CD4-positive, alpha-beta T cell treated with Interleukin-6 at 100 ng/mL for 8 hours (primary cell): Measurements from ENCODE around the gene ESRRB.

Source experiments
- DNase-seq: peaks from one replicate; pipeline ENCODE4 v3.0.0-alpha.2; 2020; ENCODE audit warnings: mixed read lengths, low spot score

The ESRRB gene

DNA sequence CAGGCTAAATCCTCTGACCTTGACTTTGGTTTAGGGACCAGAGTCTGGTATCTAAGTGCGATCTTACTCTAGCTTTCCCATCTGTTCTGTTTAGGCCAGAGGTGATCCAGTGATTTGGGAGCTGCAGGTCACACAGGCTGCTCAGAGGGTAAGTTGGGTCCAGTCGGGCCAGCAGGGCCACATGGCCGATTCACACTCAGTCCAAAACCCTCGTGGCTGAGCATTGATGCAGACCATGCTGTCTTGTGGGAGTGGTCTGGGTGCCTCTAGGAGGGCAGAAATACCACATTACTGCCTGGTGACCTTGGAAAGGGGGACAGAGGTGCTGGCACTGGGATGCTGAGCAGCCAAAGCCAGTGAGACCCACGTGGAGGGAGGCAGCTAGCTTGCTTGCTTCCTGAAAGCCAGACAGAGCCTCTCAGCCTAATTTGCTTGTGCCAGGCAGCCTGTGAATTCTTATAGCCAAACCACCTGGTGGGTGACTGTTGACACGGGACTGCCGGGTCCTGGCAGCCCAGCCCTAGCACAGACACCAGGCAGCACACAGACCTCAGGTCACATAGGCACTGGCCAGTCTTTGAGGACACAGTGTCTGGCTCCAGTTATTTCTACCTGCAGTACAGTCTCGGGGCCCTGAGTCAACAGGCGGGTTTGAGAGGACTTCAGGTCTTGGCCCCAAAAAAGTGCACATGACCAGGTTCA lies 31.7 kb downstream of the ESRRB start:
- no peak for DNase-seq

DNA sequence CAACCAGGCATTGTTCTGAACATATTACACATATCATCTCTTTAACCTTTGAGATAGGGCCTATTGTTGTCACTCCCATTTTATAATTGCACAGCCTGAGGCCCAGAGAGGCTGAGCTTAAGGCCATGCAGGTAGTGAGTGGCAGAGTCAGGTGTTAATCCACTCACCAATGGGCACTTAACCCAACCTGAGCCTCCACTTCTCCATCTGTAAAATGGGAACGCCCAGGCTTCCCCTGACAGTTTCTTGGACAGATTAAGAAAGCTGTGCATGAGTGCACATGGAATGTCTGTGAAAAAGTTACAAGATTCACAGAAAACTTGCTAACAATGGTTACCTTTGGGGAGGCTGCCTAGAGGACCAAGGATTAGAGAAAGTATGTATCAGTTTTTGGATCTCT lies 32.9 kb downstream of the ESRRB start:
- no peak for DNase-seq

DNA sequence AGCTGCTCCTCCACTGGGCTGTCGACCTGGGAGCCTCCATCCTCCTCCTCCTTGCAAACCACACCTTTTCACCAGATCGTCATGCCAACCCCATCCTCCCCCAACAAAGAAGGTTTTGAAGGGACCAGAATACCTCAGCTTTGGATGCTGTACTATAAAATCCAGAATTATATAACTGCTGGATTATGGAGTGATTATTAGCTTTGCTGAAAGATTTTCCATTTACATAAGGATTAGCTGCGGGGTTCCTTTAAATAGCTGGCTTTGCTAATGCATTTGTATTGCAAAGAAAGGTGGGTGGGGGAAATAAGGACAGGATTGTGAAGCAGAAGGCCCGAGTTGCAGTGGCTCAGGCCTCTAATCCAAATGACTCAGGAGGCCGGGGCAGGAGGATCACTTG lies 36.6 kb downstream of the ESRRB start:
- DNase-seq, result no peak

DNA sequence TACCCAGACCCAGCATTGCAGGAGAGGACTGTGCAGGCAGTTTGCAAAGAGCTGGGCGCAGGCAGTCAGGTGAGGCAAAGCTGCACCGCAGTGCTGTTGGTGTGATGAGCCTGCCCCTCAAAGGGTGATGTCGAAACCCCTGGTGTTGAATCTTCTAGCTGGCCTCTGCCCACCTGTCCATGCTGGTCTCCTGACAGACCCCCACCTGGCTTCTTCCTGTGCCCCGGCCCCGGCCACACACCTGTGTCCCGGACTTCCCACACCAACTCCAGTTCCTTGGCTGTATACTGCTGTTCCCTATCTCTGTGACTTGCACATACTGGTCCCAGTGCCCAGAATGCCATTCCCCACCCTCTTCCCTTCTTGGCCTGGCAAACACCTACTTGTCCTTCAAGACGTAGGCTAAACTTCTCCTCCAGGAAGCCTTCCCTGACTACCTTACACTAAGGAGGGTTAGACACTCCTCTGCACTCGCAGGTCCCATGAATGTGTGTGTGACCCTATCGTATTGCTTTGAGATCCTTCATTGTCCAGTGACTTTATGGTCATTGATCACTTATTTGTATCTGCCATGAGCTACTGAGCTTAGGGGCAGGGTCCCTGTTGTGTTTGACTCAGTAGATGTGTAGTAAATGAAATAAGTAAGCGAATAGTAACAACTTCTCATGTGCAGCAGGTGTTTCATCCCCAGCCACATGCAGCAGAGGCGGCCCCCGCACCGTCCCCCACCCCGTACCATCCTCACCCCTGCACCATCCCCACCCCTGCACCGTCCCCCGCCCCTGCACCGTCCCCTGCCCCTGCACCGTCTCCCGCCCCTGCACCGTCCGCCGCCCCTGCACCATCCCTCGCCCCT lies 37.4 kb downstream of the ESRRB start:
- no peak for DNase-seq

DNA sequence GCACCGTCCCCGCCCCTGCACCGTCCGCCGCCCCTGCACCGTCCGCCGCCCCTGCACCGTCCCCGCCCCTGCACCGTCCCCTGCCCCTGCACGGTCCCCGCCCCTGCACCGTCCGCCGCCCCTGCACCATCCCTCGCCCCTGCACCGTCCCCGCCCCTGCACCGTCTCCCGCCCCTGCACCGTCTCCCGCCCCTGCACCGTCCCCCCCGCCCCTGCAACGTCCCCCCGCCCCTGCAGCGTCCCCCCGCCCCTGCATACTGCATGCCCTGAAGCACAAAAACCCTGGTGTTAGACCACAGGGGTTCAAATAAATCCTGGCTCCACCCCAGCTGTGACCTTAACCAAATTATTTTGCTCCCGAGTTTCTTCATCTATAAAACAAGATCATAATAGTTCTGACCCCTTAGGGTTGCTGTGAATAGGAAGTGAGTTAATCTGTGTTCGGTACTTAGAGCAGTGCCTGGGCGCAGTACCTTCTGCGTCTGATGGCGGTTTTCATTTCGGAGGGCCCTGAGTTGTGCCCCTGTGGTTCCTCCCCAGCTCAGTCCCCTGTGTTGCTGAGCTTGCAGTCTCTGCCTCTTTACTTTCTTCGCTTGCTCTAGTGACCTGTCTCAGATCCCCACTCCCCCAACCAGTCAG lies 38.1 kb downstream of the ESRRB start:
- DNase-seq, result no peak

DNA sequence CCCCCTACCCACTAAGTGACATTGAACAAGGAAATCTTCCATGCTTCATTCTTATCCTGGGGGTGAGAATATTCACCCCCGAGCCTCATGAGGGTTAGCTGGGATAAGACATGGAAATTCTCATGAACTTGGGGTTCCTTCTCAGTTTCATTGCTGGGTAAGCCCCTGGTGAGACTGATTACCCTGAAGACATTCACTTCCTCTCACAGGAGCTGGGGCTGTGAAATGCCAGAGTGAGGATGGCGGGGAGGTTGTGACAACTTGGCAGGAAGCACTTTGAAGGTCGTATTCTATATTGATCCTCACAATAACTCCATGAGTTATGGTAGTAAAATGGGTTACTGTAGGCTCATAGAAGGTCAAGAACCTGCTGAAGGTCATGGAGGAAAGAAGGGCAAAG lies 43.5 kb downstream of the ESRRB start:
- no peak for DNase-seq

DNA sequence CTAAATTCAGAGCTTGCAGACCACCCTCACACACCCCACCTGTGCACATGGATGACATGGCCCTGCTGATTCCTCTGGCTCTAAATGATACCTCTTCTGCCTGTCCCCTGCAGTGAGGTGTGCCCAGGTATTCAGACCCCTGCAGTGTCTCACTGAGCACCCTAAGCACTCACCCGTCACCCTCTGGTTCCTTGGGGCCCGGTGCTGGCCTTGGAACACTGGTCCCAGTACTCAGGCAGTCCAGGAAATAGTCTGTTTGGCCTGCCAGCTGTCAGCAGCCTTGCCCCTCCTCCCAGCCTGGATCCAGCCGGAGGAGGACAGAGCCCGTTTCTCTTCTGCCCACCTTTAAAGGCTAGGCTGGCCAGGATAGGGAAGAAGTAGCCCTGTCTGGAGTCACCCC lies 44.9 kb downstream of the ESRRB start:
- DNase-seq, result no peak

DNA sequence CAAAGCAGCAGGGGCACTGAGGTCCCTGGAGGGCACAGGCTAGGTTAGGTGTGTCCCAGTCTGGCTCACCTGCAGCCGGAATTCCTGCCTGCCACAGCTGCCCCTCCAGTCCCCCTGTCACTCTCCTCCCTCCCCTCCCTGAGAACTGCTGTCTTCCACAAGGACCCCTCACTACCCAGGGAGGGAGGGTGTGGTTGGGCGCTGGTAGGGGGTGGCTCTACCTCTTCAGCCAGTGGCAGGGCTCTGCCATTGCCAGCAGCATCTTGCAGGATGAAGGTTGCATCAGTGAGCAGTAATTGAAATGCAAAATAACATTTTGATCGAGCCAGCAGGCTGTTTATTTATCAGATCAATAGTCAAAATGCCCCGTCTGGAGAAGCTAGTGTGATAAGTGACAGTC lies 45.7 kb downstream of the ESRRB start:
- DNase-seq, result no peak

DNA sequence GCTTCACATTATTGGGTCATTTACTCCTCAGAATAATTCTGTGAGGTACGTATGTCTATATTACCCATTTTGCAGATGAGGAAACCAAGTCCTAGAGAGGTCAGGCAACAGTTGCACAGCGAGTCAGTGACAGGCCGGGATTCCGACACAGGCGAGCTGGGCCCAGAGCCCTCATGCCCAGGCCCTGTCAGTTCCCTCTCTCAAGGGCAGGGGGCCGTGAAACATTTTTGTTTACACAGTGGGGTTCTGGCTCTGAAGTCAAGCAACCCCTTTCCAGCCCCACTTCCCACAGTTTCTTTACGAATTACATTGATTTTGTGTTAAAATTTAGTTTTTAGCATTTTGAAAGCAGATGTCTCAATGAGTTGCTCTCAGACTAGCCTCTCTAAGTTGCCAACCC lies 46.7 kb downstream of the ESRRB start:
- no peak for DNase-seq

DNA sequence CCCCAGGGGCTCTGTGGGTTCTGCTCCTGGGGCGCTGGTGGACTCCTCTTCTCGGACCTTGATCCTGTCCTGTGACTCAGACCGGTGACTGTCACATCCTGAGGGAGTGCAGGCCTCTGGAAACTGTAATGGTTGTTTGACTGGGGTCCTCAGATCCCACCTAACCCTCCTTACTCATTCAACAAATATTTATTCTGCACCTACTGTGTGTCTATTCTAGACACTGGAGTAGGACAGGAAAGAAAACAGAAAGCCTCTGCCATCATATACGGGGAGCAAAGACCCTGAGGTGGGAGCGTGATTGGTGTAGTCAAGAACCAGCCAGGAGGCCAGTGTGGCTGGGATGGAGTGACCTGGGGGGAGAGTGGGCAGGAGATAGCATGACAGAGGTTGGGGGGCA lies 47.6 kb downstream of the ESRRB start:
- DNase-seq, result no peak

DNA sequence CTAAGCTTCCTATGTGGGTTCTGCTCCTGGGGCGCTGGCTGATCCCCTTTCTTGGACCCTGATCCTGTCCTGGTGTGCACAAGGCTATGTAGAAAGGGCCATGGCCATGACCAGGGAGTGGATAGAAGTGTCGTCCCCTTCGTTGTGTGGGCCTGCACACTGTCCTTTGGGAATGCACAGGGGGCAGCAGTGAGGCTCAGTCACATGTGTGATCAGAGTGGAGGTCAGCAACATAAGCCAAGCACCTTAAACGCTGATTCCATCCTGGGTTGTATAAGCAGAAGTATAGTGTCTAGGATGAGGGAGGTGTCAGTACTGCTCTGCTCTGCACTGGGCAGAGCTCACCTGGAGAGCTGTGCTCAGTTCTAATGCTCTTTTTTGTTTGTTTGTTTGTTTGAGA lies 48.4 kb downstream of the ESRRB start:
- DNase-seq, result no peak

DNA sequence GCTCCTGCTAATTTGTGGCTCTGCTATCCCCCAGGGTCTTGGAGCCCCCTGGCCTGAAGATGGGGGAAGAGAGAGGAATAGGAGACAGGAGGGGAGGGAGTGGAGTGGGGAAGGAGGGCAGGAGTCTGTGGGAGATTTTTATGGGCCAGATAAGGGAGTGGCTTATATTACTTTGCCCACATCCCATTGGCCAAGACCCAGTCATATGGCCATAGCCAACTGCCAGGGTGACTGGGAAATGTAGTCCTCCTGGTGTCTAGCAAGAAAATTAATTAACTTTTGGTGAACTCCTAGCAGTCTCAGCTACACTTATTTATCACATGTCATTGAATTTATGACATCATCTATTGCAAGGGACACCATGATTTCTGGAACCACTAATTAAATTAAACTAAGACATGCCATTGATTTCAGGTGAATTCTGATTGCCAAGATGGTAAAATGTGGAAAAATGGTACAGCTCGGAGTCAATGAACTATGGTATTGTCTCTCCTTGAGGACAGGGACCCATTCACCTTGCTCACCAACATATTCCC lies 50.3 kb downstream of the ESRRB start:
- DNase-seq, result no peak

DNA sequence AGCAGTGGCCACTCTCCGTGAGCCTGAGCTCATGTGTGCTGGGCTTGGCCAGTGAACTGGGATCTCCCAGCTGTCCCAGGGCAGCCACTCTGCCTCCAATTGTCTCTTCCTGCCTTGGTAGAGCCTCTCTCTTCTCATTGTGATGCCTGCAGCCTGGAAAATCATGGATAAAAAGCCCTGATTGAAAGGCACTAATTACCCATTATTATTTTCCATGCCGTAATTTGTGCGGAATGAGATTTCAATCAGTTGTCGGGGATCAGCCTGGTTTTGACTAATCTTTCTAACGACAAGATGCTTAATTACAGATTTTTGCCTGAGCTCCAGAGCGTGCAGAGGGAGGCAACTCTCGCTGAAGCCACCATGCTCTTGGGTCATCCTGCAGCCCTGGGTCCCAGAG lies 52.7 kb downstream of the ESRRB start:
- DNase-seq, result no peak

DNA sequence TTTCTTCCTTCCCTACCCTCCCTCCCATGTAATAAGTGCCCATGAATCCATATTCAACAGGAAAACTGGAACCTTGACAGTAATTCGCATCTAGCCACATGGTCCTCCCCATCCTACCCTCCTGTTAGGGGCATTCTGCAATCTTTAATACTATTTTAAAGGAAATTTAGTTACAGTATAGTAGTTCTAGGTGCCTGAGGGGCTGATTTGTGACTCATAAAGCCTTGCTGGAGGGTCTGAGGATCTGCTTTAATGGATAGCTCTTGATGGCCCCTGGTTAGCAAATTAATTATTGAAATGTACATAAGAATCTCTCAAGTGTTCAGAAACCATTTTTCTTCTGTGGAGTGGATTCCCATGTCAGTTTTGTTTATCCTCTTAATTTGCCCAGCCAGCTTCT lies 54.1 kb downstream of the ESRRB start:
- DNase-seq, result no peak

DNA sequence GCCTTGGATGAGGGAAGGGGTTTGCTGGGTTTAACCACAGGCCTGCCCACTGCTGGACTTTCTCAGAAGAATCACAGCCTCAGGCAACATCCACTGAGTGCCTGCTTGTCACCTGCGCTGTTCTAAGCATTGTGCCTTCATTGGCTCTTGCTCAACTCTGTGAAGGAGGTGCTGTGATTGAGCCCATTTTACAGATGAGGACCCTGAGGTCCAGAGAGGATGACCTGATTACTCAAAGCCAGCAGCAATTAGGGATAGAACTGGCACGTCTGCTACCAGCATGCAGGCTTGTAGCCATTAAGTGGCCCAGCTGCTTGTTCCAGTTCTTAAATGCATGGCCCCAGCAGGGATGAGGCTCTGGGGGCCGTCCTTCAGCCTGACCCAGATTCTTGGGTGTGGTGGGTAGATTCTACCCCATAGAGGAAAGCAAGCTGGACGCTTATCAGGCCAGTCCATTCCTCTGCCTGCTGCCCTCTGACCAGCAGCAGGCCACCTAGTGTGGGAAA lies 54.6 kb downstream of the ESRRB start:
- no peak for DNase-seq

DNA sequence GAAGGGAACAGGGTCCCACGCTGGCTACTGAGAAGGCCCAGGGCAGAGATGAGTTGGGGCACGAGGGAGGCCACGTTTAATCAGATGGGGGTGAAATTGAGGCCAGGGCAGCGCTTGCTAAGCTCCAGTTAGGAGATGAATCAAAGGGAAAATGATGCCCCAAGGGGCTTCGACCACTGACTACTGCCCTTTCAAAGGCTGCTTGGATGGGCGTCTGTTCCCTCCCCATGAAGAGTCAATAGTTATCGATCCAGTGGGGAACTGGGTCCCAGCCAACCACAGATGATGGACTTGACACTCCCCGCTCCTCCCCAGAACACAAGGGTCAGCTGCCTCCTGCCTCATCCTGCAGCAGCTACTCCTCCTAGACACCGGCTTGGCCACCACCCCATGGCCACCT lies 55.6 kb downstream of the ESRRB start:
- DNase-seq, result no peak

DNA sequence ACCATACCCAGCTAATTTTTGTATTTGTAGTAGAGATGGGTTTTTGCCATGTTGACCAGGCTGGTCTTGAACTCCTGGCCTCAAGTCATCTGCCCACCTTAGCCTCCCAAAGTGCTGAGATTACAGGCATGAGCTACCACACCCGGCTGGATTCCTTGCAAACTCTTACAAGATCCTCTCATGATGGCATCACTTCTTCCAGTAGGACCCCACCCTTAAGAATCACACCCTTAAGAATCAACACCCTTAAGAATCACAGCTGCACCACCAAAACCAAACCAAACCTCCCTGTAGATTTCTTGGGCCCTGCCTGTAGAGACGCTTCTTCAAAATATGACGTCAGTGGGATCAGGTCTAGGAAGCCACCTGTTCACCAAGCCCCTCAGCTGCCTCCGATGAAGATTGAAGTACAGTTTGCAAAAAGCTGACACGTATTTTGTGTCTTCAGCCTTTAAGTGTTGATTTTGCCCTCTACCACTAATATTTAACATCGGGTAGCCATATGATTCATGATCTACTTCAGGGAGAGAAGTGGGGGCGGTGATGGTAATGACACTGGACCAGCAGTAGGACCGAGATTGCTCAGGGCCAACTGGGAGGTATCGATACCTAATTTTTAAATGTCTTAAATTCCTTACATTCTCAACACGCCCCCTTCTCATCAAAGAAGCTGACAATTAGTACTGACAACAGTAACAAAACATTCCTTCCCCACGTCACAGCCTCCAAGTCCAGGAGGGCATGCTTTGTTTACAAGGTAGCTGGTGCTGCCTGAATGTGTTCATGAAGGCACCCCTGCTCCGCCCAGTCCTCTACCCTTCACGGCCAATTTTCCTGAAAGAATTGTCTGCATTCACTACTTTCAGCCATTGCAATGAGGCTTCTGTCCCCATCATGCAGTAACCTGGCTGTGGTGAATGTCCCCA lies 57.2 kb downstream of the ESRRB start:
- no peak for DNase-seq

DNA sequence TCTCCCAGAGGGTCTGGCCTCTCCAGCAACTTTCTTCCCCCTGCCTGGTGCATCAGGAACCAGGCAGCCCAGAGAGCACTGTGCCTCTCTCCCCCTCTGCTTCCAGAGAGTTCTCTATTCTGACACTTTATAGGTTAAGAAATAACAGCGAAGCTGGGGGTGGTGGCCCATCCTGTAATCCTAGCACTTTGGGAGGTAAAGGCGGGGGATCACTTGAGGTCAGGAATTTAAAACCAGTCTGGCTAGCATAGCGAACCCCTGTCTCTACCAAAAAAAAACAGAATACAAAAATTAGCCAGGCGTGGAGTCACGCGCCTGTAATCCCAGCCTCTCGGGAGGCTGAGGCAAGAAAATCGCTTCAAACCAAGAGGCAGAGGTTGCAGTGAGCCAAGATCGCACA lies 58.3 kb downstream of the ESRRB start:
- no peak for DNase-seq

DNA sequence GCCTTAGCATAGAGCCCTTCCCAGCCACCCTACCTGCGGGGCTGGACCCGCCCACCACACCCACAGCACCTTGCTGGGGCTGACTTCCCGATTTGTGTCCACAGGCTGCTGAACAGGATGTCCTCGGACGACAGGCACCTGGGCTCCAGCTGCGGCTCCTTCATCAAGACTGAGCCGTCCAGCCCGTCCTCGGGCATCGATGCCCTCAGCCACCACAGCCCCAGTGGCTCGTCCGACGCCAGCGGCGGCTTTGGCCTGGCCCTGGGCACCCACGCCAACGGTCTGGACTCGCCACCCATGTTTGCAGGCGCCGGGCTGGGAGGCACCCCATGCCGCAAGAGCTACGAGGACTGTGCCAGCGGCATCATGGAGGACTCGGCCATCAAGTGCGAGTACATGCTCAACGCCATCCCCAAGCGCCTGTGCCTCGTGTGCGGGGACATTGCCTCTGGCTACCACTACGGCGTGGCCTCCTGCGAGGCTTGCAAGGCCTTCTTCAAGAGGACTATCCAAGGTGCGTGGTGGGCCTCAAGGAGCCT lies 63.4 kb downstream of the ESRRB start:
- no peak for DNase-seq

DNA sequence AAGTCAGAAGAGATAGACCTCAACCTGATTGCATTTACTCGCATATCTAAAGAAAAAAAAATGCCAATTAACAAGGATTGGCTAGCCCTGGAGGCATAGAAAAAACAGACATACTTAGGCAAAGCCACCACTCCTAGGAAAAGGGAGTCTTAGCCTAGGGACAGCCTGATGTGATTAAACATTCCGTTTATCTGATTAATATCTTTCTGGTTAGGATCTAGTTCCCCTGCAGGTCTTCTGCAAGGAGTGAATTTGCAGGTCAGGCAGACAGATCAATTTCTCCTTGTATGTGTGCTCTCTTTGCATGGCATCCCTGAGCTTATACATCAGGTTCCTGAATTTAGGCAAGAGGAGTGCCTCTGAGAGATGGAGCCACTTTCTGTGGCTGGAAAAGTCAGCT lies 70.5 kb downstream of the ESRRB start:
- no peak for DNase-seq

DNA sequence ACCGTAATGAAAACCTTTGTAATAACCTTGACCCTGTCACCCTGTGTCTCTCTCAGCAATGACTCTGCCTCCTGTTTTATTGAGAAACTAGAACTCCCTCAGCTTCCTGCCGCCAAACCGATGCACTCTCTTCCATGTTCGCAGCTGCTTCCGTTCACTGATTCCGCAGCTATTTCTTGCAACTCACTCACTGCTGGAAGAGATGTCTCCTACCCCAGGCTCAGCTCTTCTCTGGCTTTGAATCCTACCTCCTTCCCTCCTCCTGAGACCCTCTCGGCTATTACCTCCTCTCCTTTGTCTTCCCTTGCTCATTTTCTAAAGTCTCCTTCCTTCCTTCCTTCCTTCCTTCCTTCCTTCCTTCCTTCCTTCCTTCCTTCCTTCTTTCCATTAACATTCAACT lies 71.0 kb downstream of the ESRRB start:
- no peak for DNase-seq
